ENCODE data around the gene LYVE1.

- TF ChIP-seq, protein P1, sequence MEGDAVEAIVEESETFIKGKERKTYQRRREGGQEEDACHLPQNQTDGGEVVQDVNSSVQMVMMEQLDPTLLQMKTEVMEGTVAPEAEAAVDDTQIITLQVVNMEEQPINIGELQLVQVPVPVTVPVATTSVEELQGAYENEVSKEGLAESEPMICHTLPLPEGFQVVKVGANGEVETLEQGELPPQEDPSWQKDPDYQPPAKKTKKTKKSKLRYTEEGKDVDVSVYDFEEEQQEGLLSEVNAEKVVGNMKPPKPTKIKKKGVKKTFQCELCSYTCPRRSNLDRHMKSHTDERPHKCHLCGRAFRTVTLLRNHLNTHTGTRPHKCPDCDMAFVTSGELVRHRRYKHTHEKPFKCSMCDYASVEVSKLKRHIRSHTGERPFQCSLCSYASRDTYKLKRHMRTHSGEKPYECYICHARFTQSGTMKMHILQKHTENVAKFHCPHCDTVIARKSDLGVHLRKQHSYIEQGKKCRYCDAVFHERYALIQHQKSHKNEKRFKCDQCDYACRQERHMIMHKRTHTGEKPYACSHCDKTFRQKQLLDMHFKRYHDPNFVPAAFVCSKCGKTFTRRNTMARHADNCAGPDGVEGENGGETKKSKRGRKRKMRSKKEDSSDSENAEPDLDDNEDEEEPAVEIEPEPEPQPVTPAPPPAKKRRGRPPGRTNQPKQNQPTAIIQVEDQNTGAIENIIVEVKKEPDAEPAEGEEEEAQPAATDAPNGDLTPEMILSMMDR (IDR thresholded peaks at IDR 0.05) = no peak
- TF ChIP-seq EZH2 (IDR thresholded peaks at IDR 0.05; ENCODE audit: borderline replicate concordance, insufficient read depth, low read depth, low read length, poor library complexity, severe bottlenecking) = no peak
Measured at GRCh38 chr11:10556590-10556989, 11.9 kb downstream of the LYVE1 start.

Data from B cell (primary cell).